DOHH2 (cell line): ENCODE data around the gene UFM1.
"Not testable (repeated sequence)": the region's sequence is repeated elsewhere in the genome, so short reads cannot be mapped to it uniquely, and the experiment has no call there.

Source experiments
- H3F3A ChIP-seq: fragments of 200-600 bp; sonication (generic), shearing (Covaris generic); 2 replicates; pipeline ENCODE4 v1.6.0; 2016; ENCODE audit warnings: antibody characterized with exemption, mild to moderate bottlenecking; ENCODE audit not compliant: control insufficient read depth, insufficient read depth
- H3K27ac ChIP-seq: fragments of 200-600 bp; sonication (generic); 2 replicates; pipeline ENCODE4 v1.5.1; 2014; ENCODE audit warnings: low read depth, mild to moderate bottlenecking, low read length, moderate library complexity
- H3K27me3 ChIP-seq: fragments of 200-600 bp; sonication (generic); 2 replicates; pipeline ENCODE4 v1.6.1; 2014; ENCODE audit warnings: mild to moderate bottlenecking, low read length, mixed read lengths; ENCODE audit not compliant: control insufficient read depth
- H3K36me3 ChIP-seq: fragments of 200-600 bp; sonication (generic); 2 replicates; pipeline ENCODE4 v1.6.1; 2014; ENCODE audit warnings: mild to moderate bottlenecking, low read length, moderate library complexity, mixed read lengths; ENCODE audit not compliant: control insufficient read depth
- H3K4me1 ChIP-seq: fragments of 200-600 bp; sonication (generic); 2 replicates; pipeline ENCODE4 v1.6.1; 2014; ENCODE audit warnings: mild to moderate bottlenecking, low read length, mixed read lengths; ENCODE audit not compliant: control insufficient read depth
- H3K4me2 ChIP-seq: fragments of 200-600 bp; sonication (generic); 2 replicates; pipeline ENCODE4 v1.6.0; 2014; ENCODE audit warnings: mild to moderate bottlenecking, low read length, moderate library complexity
- H3K4me3 ChIP-seq: fragments of 200-600 bp; sonication (generic); 2 replicates; pipeline ENCODE4 v1.5.1; 2014; ENCODE audit warnings: mild to moderate bottlenecking, low read length, mixed read lengths
- H3K79me2 ChIP-seq: fragments of 200-600 bp; sonication (generic); 2 replicates; pipeline ENCODE4 v1.6.1; 2014; ENCODE audit warnings: mild to moderate bottlenecking, low read length, mixed read lengths; ENCODE audit not compliant: control insufficient read depth
- H3K9me2 ChIP-seq: fragments of 200-600 bp; sonication (generic); replicated peaks from 2 replicates; pipeline ENCODE4 v1.6.1; 2014; ENCODE audit warnings: mild to moderate bottlenecking, low read length, mixed read lengths; ENCODE audit not compliant: control insufficient read depth
- H3K9me3 ChIP-seq: fragments of 200-600 bp; sonication (generic); 2 replicates; pipeline ENCODE4 v1.6.1; 2014; ENCODE audit warnings: antibody characterized with exemption, low read length, mixed read lengths; ENCODE audit not compliant: control insufficient read depth, insufficient read depth
- H4K20me1 ChIP-seq: fragments of 200-600 bp; sonication (generic); 2 replicates; pipeline ENCODE4 v1.6.0; 2014; ENCODE audit warnings: low read depth, mild to moderate bottlenecking, antibody characterized with exemption, low read length, moderate library complexity; ENCODE audit not compliant: control insufficient read depth, insufficient read depth
- CTCF ChIP-seq: fragments of 200-600 bp; sonication (generic); IDR thresholded peaks from one replicate; pipeline ENCODE4 v1.5.1; 2014; ENCODE audit warnings: antibody characterized with exemption, mild to moderate bottlenecking, low read depth, low read length; ENCODE audit not compliant: poor library complexity, severe bottlenecking
- EZH2phosphoT487 ChIP-seq: fragments of 200-600 bp; sonication (generic); IDR thresholded peaks from 2 replicates; pipeline ENCODE4 v1.6.1; 2017; ENCODE audit warnings: borderline replicate concordance, mild to moderate bottlenecking, antibody characterized with exemption, low read length, moderate library complexity, mixed read lengths

Gene UFM1

DNA sequence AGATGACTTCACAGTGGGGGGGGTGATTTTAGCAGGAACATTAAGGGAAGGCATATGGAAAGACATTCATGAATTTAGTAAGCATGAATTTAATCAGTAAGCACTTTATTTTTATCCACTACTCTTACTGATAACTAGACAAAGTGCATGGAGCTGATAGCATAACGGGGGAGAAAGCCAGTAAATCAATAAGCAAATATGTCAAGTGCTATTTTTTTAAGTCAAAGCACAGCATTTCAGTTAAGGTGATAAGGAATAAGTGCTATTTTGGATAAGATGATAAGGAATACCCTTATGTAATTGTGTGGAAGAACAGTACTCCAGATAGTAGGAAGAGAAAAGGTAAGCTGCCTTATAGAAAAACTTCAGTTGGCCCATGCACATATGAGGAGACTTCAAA is 19.4 kb downstream of the UFM1 start:
- Histone ChIP-seq H3K79me2 (no peaks in the 10 kb centered on the region), H4K20me1 (no peaks in the 10 kb centered on the region), H3K9me3 (no peaks in the 10 kb centered on the region), H3F3A (no peaks in the 10 kb centered on the region), H3K9me2 (no peaks in the 10 kb centered on the region), H3K36me3 (no peaks in the 10 kb centered on the region), H3K27me3 (no peaks in the 10 kb centered on the region), H3K4me1 (no peaks in the 10 kb centered on the region), H3K27ac (no peak overlapping the region), H3K4me2 (no peak overlapping the region), H3K4me3 (no peak overlapping the region)
- no peak for TF ChIP-seq EZH2phosphoT487
- no peak for TF ChIP-seq CTCF

- not testable (repeated sequence) for H3K9me2 ChIP-seq, H3K27me3 ChIP-seq, H3K4me3 ChIP-seq, H3K4me2 ChIP-seq, H3F3A ChIP-seq, H4K20me1 ChIP-seq, H3K27ac ChIP-seq, H3K36me3 ChIP-seq, H3K9me3 ChIP-seq, H3K79me2 ChIP-seq, H3K4me1 ChIP-seq
Measured at GRCh38 chr13:38370096-38370495, 20.4 kb downstream of the UFM1 start.

GRCh38 chr13:38372820-38373383 is 23.3 kb downstream of the UFM1 start:
- H3K4me2 ChIP-seq: no peak overlapping the region
- no peak for TF ChIP-seq EZH2phosphoT487
- TF ChIP-seq CTCF: no peak
- H3K4me1 ChIP-seq: no peaks in the 10 kb centered on the region

GRCh38 chr13:38376546-38376945 is 26.9 kb downstream of the UFM1 start:
- H4K20me1 ChIP-seq: no peaks in the 10 kb centered on the region
- H3K79me2 ChIP-seq: no peaks in the 10 kb centered on the region
- no peak overlapping the region for H3K27ac ChIP-seq
- no peak overlapping the region for H3K4me3 ChIP-seq
- TF ChIP-seq CTCF (no peak), EZH2phosphoT487 (no peak)
- H3K9me3 ChIP-seq: no peaks in the 10 kb centered on the region
- H3K9me2 ChIP-seq: no peaks in the 10 kb centered on the region; the same call in 1 of the 2 replicates
- H3K36me3 ChIP-seq: no peaks in the 10 kb centered on the region
- peaks cover 3% of the 10 kb centered on the region; the same call in 1 of the 2 replicates for H3K27me3 ChIP-seq
- no peaks in the 10 kb centered on the region for H3F3A ChIP-seq
- no peak overlapping the region for H3K4me2 ChIP-seq
- H3K4me1 ChIP-seq: no peaks in the 10 kb centered on the region

More at GRCh38 chr13:38372820-38373383, 23.3 kb downstream of the UFM1 start:
- no peaks in the 10 kb centered on the region for H3F3A ChIP-seq
- H4K20me1 ChIP-seq: no peaks in the 10 kb centered on the region
- no peaks in the 10 kb centered on the region; the same call in 1 of the 2 replicates for H3K9me2 ChIP-seq
- peaks cover 3% of the 10 kb centered on the region; the same call in 1 of the 2 replicates for H3K27me3 ChIP-seq
- no peak overlapping the region for H3K27ac ChIP-seq
- H3K9me3 ChIP-seq: no peaks in the 10 kb centered on the region
- no peak overlapping the region for H3K4me3 ChIP-seq
- no peaks in the 10 kb centered on the region for H3K36me3 ChIP-seq
- no peaks in the 10 kb centered on the region for H3K79me2 ChIP-seq
